RWPE2 (cell line): ENCODE measurements around the gene CLCN3.

Experiments used
- ATAC-seq: fragments of 200-7000 bp; cut with Tn5 transposase; 3 replicates; pipeline ENCODE4 v1.9.1; 2021; ENCODE audit warnings: low read depth
- DNase-seq: peaks from one replicate; pipeline ENCODE4 v3.0.0-alpha.2; 2020; ENCODE audit warnings: low spot score
- H3K27ac ChIP-seq: fragments of 450-650 bp; 2 replicates; pipeline ENCODE4 v1.5.1; 2017; ENCODE audit warnings: mild to moderate bottlenecking; ENCODE audit not compliant: poor library complexity, severe bottlenecking
- H3K27me3 ChIP-seq: fragments of 250-450 bp; sonication (Bioruptor Pico); 2 replicates; pipeline ENCODE4 v1.5.1; 2021; ENCODE audit warnings: mild to moderate bottlenecking, moderate library complexity; ENCODE audit not compliant: insufficient read depth, poor library complexity, severe bottlenecking
- H3K36me3 ChIP-seq: fragments of 250-450 bp; sonication (Bioruptor Pico); 2 replicates; pipeline ENCODE4 v1.5.1; 2020; ENCODE audit warnings: low read depth, mild to moderate bottlenecking, moderate library complexity
- H3K4me1 ChIP-seq: fragments of 250-450 bp; sonication (Bioruptor Pico); 2 replicates; pipeline ENCODE4 v1.5.1; 2021; ENCODE audit warnings: mild to moderate bottlenecking, moderate library complexity; ENCODE audit not compliant: insufficient read depth, poor library complexity, severe bottlenecking
- H3K4me3 ChIP-seq: fragments of 250-450 bp; sonication (Bioruptor Pico); 2 replicates; pipeline ENCODE4 v1.5.1; 2021; ENCODE audit warnings: mild to moderate bottlenecking, moderate library complexity; ENCODE audit not compliant: severe bottlenecking
- H3K9me3 ChIP-seq: fragments of 250-450 bp; sonication (Bioruptor Pico); 2 replicates; pipeline ENCODE4 v1.5.1; 2021; ENCODE audit warnings: mild to moderate bottlenecking, moderate library complexity; ENCODE audit not compliant: severe bottlenecking
- TF ChIP-seq, protein P1 (sequence below): fragments of 450-650 bp; IDR thresholded peaks from one replicate; pipeline ENCODE4 v1.5.1; 2017; ENCODE audit warnings: mild to moderate bottlenecking, moderate library complexity; ENCODE audit not compliant: poor library complexity, severe bottlenecking

CLCN3 gene

DNA sequence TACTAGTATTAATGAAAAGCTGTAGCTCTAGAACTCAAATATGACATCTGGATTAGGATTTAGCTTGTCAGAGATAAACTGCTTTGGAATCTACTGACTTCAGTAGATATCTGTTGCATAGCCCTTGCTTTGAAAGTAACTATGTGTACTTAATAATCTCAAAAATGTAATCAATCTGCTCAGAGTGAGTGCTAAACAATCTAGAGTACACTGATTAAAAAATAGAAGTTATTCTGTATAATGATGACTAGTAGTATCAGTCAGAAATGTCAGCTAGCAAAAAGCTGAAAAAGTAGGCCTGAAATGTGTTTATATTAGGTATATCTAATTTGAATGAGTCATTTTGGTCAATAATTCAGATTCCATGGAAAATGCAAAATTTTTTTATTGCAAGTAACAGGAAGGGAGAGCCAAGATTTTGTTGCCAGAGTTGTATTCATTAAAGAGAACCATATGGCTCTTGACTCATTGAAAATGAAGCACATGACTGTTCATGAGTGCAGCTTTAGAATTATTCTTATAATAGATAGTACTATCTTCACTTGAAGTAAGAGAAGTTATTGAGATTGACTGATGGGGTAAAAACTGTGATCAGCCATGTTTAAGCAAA, 20.0 kb downstream of the CLCN3 start:
- H3K27me3 ChIP-seq = no peaks in the 10 kb centered on the region
- no peak overlapping the region for H3K4me3 ChIP-seq
- DNase-seq = no peak
- ATAC-seq = no peak
- H3K4me1 ChIP-seq = no peaks in the 10 kb centered on the region
- H3K9me3 ChIP-seq = no peaks in the 10 kb centered on the region
- peaks cover 33% of the 10 kb centered on the region for H3K36me3 ChIP-seq
- TF ChIP-seq, protein P1, sequence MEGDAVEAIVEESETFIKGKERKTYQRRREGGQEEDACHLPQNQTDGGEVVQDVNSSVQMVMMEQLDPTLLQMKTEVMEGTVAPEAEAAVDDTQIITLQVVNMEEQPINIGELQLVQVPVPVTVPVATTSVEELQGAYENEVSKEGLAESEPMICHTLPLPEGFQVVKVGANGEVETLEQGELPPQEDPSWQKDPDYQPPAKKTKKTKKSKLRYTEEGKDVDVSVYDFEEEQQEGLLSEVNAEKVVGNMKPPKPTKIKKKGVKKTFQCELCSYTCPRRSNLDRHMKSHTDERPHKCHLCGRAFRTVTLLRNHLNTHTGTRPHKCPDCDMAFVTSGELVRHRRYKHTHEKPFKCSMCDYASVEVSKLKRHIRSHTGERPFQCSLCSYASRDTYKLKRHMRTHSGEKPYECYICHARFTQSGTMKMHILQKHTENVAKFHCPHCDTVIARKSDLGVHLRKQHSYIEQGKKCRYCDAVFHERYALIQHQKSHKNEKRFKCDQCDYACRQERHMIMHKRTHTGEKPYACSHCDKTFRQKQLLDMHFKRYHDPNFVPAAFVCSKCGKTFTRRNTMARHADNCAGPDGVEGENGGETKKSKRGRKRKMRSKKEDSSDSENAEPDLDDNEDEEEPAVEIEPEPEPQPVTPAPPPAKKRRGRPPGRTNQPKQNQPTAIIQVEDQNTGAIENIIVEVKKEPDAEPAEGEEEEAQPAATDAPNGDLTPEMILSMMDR = no peak
- H3K27ac ChIP-seq = no peak overlapping the region

GRCh38 chr4:169644802-169645201, 24.4 kb downstream of the CLCN3 start:
- DNase-seq (no peak), ATAC-seq (no peak)
- Histone ChIP-seq H3K4me3 (no peak overlapping the region), H3K36me3 (peaks cover 17% of the 10 kb centered on the region), H3K27ac (no peak overlapping the region), H3K4me1 (no peaks in the 10 kb centered on the region), H3K27me3 (no peaks in the 10 kb centered on the region), H3K9me3 (no peaks in the 10 kb centered on the region)
- TF ChIP-seq, protein P1 = no peak

DNA sequence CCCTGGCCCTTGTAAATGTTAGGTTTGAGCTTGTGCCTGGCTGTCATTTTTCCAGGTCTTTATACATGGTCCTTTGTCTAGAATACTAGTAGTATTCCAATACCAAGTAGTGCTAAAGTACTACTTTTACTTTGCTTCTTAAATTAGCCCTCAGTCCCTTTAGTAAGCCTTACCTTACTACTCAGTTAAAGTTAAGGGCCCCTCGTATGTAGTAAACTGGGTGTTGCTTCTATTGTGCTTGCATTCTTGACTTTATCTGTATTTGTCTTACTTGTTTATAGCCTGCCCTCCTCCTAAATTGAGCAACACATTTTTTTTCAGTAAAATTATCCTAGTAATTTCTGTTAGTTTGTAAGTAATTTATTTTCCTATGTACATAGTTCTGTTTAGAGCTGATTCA, 25.2 kb downstream of the CLCN3 start:
- TF ChIP-seq, protein P1 = no peak
- no peak for ATAC-seq

DNA sequence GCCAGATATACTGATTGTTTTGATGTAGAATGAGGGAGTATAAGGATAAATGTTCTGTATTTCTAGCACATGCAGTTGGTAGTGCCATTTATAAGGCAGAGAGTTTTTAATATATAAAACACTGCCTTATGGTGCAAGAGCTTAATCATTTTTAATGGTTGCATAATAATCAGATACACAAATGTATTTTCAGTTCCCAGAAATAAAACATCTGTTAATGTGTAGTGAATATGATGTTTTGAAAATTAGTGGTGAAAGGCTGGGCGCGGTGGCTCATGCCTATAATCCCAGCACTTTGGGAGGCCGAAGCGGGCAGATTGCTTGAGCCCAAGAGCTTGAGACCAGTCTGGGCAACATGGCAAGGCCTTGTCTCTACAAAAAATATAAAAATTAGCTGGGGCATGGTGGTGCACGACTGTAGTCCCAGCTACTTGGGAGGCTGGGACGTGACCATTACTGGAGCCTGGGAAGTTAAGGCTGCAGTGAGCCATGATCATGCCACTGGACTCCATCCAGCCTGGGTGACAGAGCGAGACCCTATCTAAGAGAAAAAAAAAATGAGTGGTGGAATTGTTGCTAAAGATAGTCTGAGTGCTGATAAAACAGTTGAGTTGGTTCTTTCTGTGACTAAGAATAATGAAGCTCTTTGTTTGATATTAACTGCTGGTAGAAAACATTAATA, 29.3 kb downstream of the CLCN3 start:
- Histone ChIP-seq H3K27me3 (no peaks in the 10 kb centered on the region), H3K27ac (no peak overlapping the region)

More for the DNA sequence above, 25.2 kb downstream of the CLCN3 start:
- Histone ChIP-seq H3K4me1 (no peaks in the 10 kb centered on the region), H3K27ac (no peak overlapping the region), H3K36me3 (peaks cover 17% of the 10 kb centered on the region), H3K4me3 (no peak overlapping the region), H3K27me3 (no peaks in the 10 kb centered on the region), H3K9me3 (no peaks in the 10 kb centered on the region)
- no peak for DNase-seq

More for the DNA sequence above, 29.3 kb downstream of the CLCN3 start:
- Histone ChIP-seq H3K9me3 (peaks cover 3% of the 10 kb centered on the region), H3K4me3 (no peak overlapping the region), H3K4me1 (no peaks in the 10 kb centered on the region), H3K36me3 (peaks cover 3% of the 10 kb centered on the region)
- TF ChIP-seq, protein P1 = no peak
- no peak for ATAC-seq
- no peak for DNase-seq
